ENCODE data around the gene WASF2.

DNA sequence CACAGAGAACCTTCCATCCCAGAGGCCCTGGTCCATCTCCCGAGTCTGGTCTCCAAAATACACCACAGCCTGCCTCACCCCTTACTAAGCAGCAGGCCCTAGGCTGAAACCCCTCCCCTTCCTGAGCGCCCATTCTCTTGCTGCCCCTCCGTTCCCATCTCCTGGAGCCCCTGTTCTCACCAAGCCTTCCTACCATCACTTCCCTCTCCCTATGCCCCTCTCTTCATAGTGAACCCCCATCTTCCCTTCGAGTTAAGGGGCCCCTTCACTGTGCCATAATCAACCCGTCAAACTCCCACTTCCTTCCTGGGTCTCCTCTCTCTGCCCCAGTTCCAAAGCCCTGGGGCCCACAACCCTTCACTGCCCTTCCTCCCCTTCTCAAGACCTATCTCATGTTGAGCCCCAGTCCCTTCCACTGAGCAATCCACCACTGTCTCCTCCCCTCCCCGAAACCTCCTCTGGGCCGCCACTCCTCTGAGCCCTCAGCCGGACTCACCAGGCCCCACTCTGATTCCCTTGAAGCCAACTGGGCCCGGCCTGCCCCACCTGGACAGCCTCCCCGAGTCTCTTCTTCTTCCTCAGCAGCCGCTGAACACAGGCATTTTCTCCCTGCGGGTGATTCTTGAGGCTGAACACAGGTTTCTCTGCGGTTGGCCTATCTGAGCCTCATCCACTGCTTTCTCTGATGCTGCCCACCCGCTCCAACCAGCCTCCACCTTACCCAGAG, 42.2 kb upstream of the WASF2 start:
- no peak for TF ChIP-seq POLR2A (IDR thresholded peaks at IDR 0.05)
- no peak for TF ChIP-seq CTCF (IDR thresholded peaks at IDR 0.05)
- TF ChIP-seq EP300 (IDR thresholded peaks at IDR 0.05), result no peak
